Cardiac muscle cell (in vitro differentiated cells and primary cell): ENCODE data around the gene ATIC. TPM values are rescaled to one million over a fixed set of nuclear protein-coding genes. Genes with fewer than 3 reads are reported as not detected.

Experiments used
- DNase-seq, 2 donors: peaks; one replicate each; pipeline versions ENCODE4 v3.0.0 to v3.0.0-alpha.2; 2010 to 2017; ENCODE audit warnings: low read depth in 1 of 2, low spot score in 1 of 2
- H3K27ac ChIP-seq: fragments of 200-600 bp; sonication (generic); 2 replicates; pipeline ENCODE4 v1.5.1; 2016
- H3K27me3 ChIP-seq: fragments of 200-600 bp; sonication (generic); 2 replicates; pipeline ENCODE4 v1.6.0; 2016; ENCODE audit warnings: control low read depth
- H3K36me3 ChIP-seq: fragments of 200-600 bp; sonication (generic); 2 replicates; pipeline ENCODE4 v1.5.1; 2016; ENCODE audit warnings: control low read depth
- H3K4me1 ChIP-seq: fragments of 200-600 bp; sonication (generic); 2 replicates; pipeline ENCODE4 v1.8.1; 2017; ENCODE audit warnings: low read depth, mild to moderate bottlenecking, mixed run types
- H3K4me3 ChIP-seq: fragments of 200-600 bp; sonication (generic); 2 replicates; pipeline ENCODE4 v1.5.1; 2016; ENCODE audit warnings: mild to moderate bottlenecking
- H3K9me3 ChIP-seq: fragments of 200-600 bp; sonication (generic); 2 replicates; pipeline ENCODE4 v1.5.1; 2017; ENCODE audit warnings: low read depth, mild to moderate bottlenecking, control low read depth
- CTCF ChIP-seq: IDR thresholded peaks from 2 replicates; pipeline ENCODE4 v1.5.1; 2012; ENCODE audit warnings: low read depth, mild to moderate bottlenecking, low read length
- polyA plus RNA-seq: library from polyadenylated mRNA; unstranded; fragments of >200 nt; fragmentation: Nextera tagmentation; extraction: Ambion mirVana; gene quantifications from 2 replicates; pipeline ENCODE4 v1.2.1, GENCODE V29; 2016
- total RNA-seq: library from RNA; depleted of rRNA; stranded (reverse); fragments of >200 nt; gene quantifications from 2 replicates; pipeline ENCODE4 v1.2.3, GENCODE V29; 2016

Gene ATIC
- total and polyA plus RNA-seq, 2 experiments from 2014 or later, result 9.6 to 83.7 TPM

GRCh38 chr2:215270118-215270451 is 41.8 kb upstream of the ATIC start:
- no peaks in the 10 kb centered on the region for H3K9me3 ChIP-seq
- no peaks in the 10 kb centered on the region for H3K36me3 ChIP-seq
- no peak overlapping the region for H3K4me3 ChIP-seq
- no peak for DNase-seq
- H3K27me3 ChIP-seq, result no peaks in the 10 kb centered on the region
- no peak overlapping the region for H3K27ac ChIP-seq
- peaks cover 5% of the 10 kb centered on the region for H3K4me1 ChIP-seq
- TF ChIP-seq CTCF, result no peak

- no peaks in the 10 kb centered on the region for H3K27me3 ChIP-seq
- TF ChIP-seq CTCF, result no peak
- H3K4me1 ChIP-seq, result peaks cover 5% of the 10 kb centered on the region
- H3K9me3 ChIP-seq, result no peaks in the 10 kb centered on the region
- H3K4me3 ChIP-seq, result no peak overlapping the region
- DNase-seq, result no peak
- no peaks in the 10 kb centered on the region for H3K36me3 ChIP-seq
- no peak overlapping the region for H3K27ac ChIP-seq
These were observed 40.4 kb upstream of the ATIC start for GRCh38 chr2:215271446-215271845.

GRCh38 chr2:215272918-215273317 is 38.9 kb upstream of the ATIC start:
- Histone ChIP-seq H3K4me1 (peaks cover 5% of the 10 kb centered on the region), H3K9me3 (no peaks in the 10 kb centered on the region), H3K27ac (no peak overlapping the region), H3K4me3 (no peak overlapping the region), H3K27me3 (no peaks in the 10 kb centered on the region), H3K36me3 (no peaks in the 10 kb centered on the region)
- TF ChIP-seq CTCF, result no peak
- DNase-seq, result no peak

- DNase-seq, result no peak
These were observed 37.0 kb upstream of the ATIC start for GRCh38 chr2:215274829-215275228.

GRCh38 chr2:215275824-215276223 is 36.0 kb upstream of the ATIC start:
- H3K36me3 ChIP-seq, result no peaks in the 10 kb centered on the region
- H3K9me3 ChIP-seq, result no peaks in the 10 kb centered on the region

More at GRCh38 chr2:215274829-215275228, 37.0 kb upstream of the ATIC start:
- Histone ChIP-seq H3K36me3 (no peaks in the 10 kb centered on the region), H3K27ac (no peak overlapping the region), H3K27me3 (no peaks in the 10 kb centered on the region), H3K9me3 (no peaks in the 10 kb centered on the region), H3K4me3 (no peak overlapping the region), H3K4me1 (no peaks in the 10 kb centered on the region)
- TF ChIP-seq CTCF, result no peak

More at GRCh38 chr2:215275824-215276223, 36.0 kb upstream of the ATIC start:
- Histone ChIP-seq H3K4me3 (no peak overlapping the region), H3K4me1 (no peaks in the 10 kb centered on the region), H3K27me3 (no peaks in the 10 kb centered on the region), H3K27ac (no peak overlapping the region)
- DNase-seq, result no peak
- TF ChIP-seq CTCF, result no peak
